Heart left ventricle (tissue), 16 donors: Measurements from ENCODE around the gene FBXO3. TPM values are rescaled to one million over a fixed set of nuclear protein-coding genes. Genes with fewer than 3 reads are reported as not detected.
"Not testable (repeated sequence)": the region's sequence is repeated elsewhere in the genome, so short reads cannot be mapped to it uniquely, and the experiment has no call there.

Source experiments
- ATAC-seq, 4 donors: fragments of 200-7000 bp; cut with Tn5 transposase; one replicate each; pipeline ENCODE4 v1.9.1; 2020 to 2022; ENCODE audit warnings: moderate library complexity in 4 of 4, mild to moderate bottlenecking in 3 of 4, moderate number of reproducible peaks in 1 of 4
- DNase-seq, 5 donors: peaks; one replicate each; pipeline ENCODE4 v3.0.0-alpha.2; 2020
- H3K27ac ChIP-seq, 12 donors: fragments of 200-600 bp; sonication (generic) in 4 of 12; one replicate each; pipeline versions ENCODE4 v1.5.0 to v1.8.0; 2016 to 2022; ENCODE audit warnings: mild to moderate bottlenecking in 2 of 12
- H3K27me3 ChIP-seq, 9 donors: fragments of 200-600 bp; sonication (generic) in 2 of 9; one replicate each; pipeline versions ENCODE4 v1.5.1 to v1.8.0; 2016 to 2022; ENCODE audit warnings: mild to moderate bottlenecking in 3 of 9
- H3K36me3 ChIP-seq, 9 donors: fragments of 200-600 bp; sonication (generic) in 2 of 9; one replicate each; pipeline versions ENCODE4 v1.5.0 to v1.8.0; 2018 to 2022; ENCODE audit warnings: mild to moderate bottlenecking in 2 of 9
- H3K4me1 ChIP-seq, 12 donors: fragments of 200-600 bp; sonication (generic) in 4 of 12; one replicate each; pipeline versions ENCODE4 v1.5.0 to v1.8.0; 2016 to 2022; ENCODE audit warnings: mild to moderate bottlenecking in 3 of 12
- H3K4me3 ChIP-seq, 12 donors: fragments of 200-600 bp; sonication (generic) in 4 of 12; one replicate each; pipeline versions ENCODE4 v1.5.0 to v1.8.0; 2017 to 2022; ENCODE audit warnings: mild to moderate bottlenecking in 9 of 12, moderate library complexity in 4 of 12
- H3K9me3 ChIP-seq, 12 donors: fragments of 200-600 bp; sonication (generic) in 4 of 12; one replicate each; pipeline versions ENCODE4 v1.5.0 to v1.8.0; 2016 to 2022; ENCODE audit warnings: mild to moderate bottlenecking in 1 of 12
- POLR2A ChIP-seq, 2 donors: fragments of 450-650 bp; IDR thresholded peaks; one replicate each; pipeline ENCODE4 v1.6.1; 2017; ENCODE audit warnings: antibody characterized with exemption in 2 of 2, mild to moderate bottlenecking in 2 of 2, moderate library complexity in 2 of 2
- WGBS, 4 donors: extraction: QIAGEN DNeasy Blood & Tissue Kit in 2 of 4; methylation state at CpG; one replicate each; pipeline versions ENCODE4 v1.1.5 to v1.1.7; 2013 to 2018; 5-methylcytosine and 5-hydroxymethylcytosine counted together
- intact Hi-C, 10 donors: fragments of 100-400 bp; cut with DNase I; formaldehyde crosslinking; loops; one replicate each; pipeline versions ENCODE4 v1.11.1 to v1.14.2; 2022
- polyA plus RNA-seq, 2 donors: library from polyadenylated mRNA; stranded (reverse); fragments of 200-250 nt; gene quantifications; one replicate each; pipeline ENCODE4 v1.2.3, GENCODE V29; 2013
- total RNA-seq, 9 donors: library from RNA; depleted of rRNA in 2 of 9; stranded (reverse); fragments of >200 nt in 2 of 9; fragmentation: NEBNext Ultra II Directional in 3 of 9; extraction: Animal tissue kit (Norgen Biotek cat#: 25700) in 3 of 9; gene quantifications; one replicate each; pipeline versions ENCODE4 v1.1.0 to v1.2.4, GENCODE V29; 2016 to 2023
- TF ChIP-seq, protein P1 (sequence below), 12 donors: fragments of 200-600 bp; sonication (generic) in 4 of 12; IDR thresholded peaks; one replicate each; pipeline versions ENCODE4 v1.5.0 to v1.8.0; 2018 to 2022; ENCODE audit warnings: antibody characterized with exemption in 12 of 12, mild to moderate bottlenecking in 5 of 12
- donor health status: ischemic (EF 13 %, LVEDD 7.1; RV severe dilation, severe dysfunction).
- donor health status: healthy with polysubstance abuse.
- donor health status: DM: no; HTN: yes; CAD: no.
- donor health status: DM: no; HTN: no; CAD: no.
- donor health status: ischemic (EF 25% LVEDD 6.9; RV normal size, moderate dysfunction).
- donor health status: ischemic (EF 25% LVEDD 5.7; RV mildly dilated, moderate dysfunction).
- donor health status: healthy.
- donor health status: DM: yes; HTN: yes; CAD: no.
- donor health status: ischemic (EF 35%, LVEDD 5.7; RV mildly dilated, moderate dysfunction).
- donor health status: nonischemic (EF 11% LVEDD 7.7; RV severe dilation, severe dysfunction).
- donor health status: DM: yes; HTN: yes; CAD: no.
- donor health status: PGD.
- donor health status: ischemic (EF 29% LVEDD 5.4; RV normal size, mild dysfunction).
- donor health status: nonischemic (EF 23%, LVEDD 6.1; RV moderate dilation, normal function).

Gene FBXO3
- total and polyA plus RNA-seq, 11 donors: 25.7 to 72.8 (median 49.8) TPM

DNA sequence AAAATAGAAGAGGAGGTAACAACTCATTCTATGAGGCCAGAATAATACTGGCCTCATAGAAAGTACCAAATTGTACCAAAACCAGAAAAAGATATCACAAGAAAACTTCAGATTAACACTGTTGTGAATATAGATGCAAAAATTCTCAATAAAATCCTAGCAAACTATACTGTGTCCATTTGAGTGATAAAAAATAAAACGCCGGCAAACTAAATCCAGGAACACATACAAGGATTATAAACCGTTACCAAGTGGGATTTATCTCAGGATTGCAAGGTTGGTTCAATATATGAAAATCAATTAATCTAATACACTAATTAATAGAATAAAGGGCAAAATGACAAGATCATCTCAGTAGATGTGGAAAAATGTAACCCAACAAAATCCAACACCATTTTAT, 23.6 kb upstream of the FBXO3 start:
- peaks cover 0 to 10% (median 0%) of the 10 kb centered on the region in 12 donors for H3K9me3 ChIP-seq
- DNase-seq (no peak), ATAC-seq (no peak)
- H3K4me3 ChIP-seq: no peak overlapping the region
- 91 to 96% (median 94%) methylated on average over 3 of the region's 3 CpGs for WGBS, 4 donors
- no peak overlapping the region for H3K27ac ChIP-seq
- intact Hi-C loops: no loop called here
- TF ChIP-seq, protein P1, sequence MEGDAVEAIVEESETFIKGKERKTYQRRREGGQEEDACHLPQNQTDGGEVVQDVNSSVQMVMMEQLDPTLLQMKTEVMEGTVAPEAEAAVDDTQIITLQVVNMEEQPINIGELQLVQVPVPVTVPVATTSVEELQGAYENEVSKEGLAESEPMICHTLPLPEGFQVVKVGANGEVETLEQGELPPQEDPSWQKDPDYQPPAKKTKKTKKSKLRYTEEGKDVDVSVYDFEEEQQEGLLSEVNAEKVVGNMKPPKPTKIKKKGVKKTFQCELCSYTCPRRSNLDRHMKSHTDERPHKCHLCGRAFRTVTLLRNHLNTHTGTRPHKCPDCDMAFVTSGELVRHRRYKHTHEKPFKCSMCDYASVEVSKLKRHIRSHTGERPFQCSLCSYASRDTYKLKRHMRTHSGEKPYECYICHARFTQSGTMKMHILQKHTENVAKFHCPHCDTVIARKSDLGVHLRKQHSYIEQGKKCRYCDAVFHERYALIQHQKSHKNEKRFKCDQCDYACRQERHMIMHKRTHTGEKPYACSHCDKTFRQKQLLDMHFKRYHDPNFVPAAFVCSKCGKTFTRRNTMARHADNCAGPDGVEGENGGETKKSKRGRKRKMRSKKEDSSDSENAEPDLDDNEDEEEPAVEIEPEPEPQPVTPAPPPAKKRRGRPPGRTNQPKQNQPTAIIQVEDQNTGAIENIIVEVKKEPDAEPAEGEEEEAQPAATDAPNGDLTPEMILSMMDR (IDR thresholded peaks at IDR 0.05): no peak
- no peak for TF ChIP-seq POLR2A (IDR thresholded peaks at IDR 0.05)
- H3K4me1 ChIP-seq: peaks cover 0 to 12% (median 1%) of the 10 kb centered on the region in 12 donors
- no peaks in the 10 kb centered on the region for H3K36me3 ChIP-seq
- peaks cover 0 to 77% (median 26%) of the 10 kb centered on the region in 9 donors for H3K27me3 ChIP-seq

DNA sequence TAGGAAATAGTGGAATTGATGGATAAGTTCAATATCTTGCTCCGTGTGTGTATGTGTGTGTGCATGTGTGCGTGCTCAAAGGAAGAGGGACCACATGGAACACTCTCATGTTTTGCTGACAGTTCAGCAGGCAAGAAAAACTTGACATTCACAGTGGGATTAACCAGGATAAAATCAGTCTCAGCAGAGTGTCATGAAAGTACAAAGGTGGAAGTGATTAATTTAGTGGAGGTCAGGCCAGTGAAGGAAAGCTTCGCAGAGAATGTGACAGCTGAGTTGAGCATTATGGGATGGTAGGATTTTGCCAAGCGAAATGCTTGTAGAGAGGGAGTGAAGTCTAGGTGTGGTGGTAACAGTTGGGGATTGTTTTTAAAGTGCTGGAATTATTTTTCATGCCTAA, 15.7 kb upstream of the FBXO3 start:
- Histone ChIP-seq H3K9me3 (peaks cover 0 to 6% (median 0%) of the 10 kb centered on the region in 12 donors), H3K36me3 (no peaks in the 10 kb centered on the region), H3K27me3 (peaks cover 0 to 29% (median 0%) of the 10 kb centered on the region in 9 donors), H3K4me1 (no peaks in the 10 kb centered on the region), H3K27ac (no peak overlapping the region), H3K4me3 (no peak overlapping the region)
- ATAC-seq (no peak), DNase-seq (no peak)
- intact Hi-C loops: no loop called here
- WGBS, 4 donors: 63 to 73% (median 66%) methylated on average over 4 of the region's 4 CpGs
- TF ChIP-seq, protein P1 (IDR thresholded peaks at IDR 0.05): no peak
- TF ChIP-seq POLR2A (IDR thresholded peaks at IDR 0.05): no peak

DNA sequence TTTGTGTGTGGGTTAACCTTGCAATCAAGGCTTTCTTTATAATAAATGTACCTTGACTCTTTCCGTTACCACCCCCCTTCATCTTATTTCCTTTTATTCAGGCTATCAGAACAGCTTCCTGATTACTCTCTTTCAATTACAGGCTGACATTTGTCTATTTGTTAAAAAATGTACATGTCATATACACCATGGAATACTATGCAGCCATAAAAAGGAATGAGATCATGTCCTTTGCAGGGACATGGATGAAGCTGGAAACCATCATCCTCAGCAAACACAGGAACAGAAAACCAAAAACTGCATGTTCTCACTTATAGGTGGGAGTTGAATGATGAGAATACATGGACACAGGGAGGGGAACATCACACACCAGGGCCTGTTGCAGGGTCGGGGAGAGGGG, 13.8 kb upstream of the FBXO3 start:
- intact Hi-C loops, DNase-seq, H3K36me3 ChIP-seq, ATAC-seq, H3K27ac ChIP-seq, H3K4me1 ChIP-seq, H3K9me3 ChIP-seq, H3K4me3 ChIP-seq: not testable (repeated sequence)
- WGBS, 4 donors: 78 to 84% (median 81%) methylated on average over 2 of the region's 2 CpGs
- H3K27me3 ChIP-seq: peaks cover 0 to 21% (median 0%) of the 10 kb centered on the region in 9 donors

DNA sequence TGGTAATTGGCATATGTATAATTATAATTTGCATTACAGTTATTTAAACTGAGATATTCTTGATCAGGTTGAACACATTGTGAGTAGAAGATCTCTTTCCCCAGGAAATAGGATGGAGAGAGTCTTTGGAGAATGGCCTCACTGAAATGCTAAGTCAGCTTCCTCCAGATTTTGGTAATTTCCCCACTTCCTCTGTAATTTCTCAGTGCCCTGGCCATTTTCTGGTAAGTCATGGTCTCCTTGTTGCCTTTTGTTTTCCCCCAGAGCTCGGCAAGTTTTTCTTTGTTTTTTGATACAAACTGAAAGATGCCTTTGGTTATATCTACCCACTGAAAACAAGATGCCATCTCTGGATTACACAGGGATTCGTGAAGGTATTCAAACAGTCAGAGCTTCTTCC, 12.8 kb upstream of the FBXO3 start:
- ATAC-seq (no peak), DNase-seq (no peak)
- Histone ChIP-seq H3K36me3 (no peaks in the 10 kb centered on the region), H3K4me1 (no peaks in the 10 kb centered on the region), H3K27me3 (peaks cover 0 to 14% (median 0%) of the 10 kb centered on the region in 9 donors), H3K9me3 (no peaks in the 10 kb centered on the region), H3K4me3 (no peak overlapping the region), H3K27ac (no peak overlapping the region)
- no peak for TF ChIP-seq POLR2A (IDR thresholded peaks at IDR 0.05)
- TF ChIP-seq, protein P1 (IDR thresholded peaks at IDR 0.05): no peak
- intact Hi-C loops: no loop called here
- WGBS, 4 donors: 59 to 67% (median 66%) methylated on average over 2 of the region's 2 CpGs

DNA sequence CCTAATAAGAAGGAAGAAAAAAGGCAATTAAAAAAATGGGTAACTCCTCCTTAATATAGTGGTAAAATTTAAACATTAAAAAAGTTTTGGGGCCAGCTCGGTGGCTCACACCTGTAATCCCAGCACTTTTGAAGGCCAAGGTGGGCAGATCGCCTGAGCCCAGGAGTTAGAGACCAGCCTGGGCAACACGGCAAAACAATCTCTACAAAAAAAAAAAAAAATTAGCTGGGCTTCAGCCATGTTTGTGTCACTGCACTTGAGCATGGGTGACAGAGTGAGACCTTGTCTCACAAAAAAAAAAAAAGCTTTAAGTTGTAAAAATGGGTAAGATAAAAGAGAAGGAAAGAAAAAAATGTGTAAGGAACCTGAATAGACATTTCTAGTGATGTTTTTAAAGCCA, 11.3 kb upstream of the FBXO3 start:
- 64 to 76% (median 75%) methylated on average over 3 of the region's 3 CpGs for WGBS, 4 donors
- Histone ChIP-seq H3K9me3 (no peaks in the 10 kb centered on the region), H3K4me1 (peaks cover 0 to 6% (median 0%) of the 10 kb centered on the region in 12 donors), H3K4me3 (no peak overlapping the region), H3K27ac (no peak overlapping the region), H3K27me3 (peaks cover 0 to 12% (median 0%) of the 10 kb centered on the region in 9 donors), H3K36me3 (no peaks in the 10 kb centered on the region)
- TF ChIP-seq, protein P1 (IDR thresholded peaks at IDR 0.05): no peak
- no peak for TF ChIP-seq POLR2A (IDR thresholded peaks at IDR 0.05)
- ATAC-seq (no peak), DNase-seq (no peak)
- intact Hi-C loops: no loop called here
